Superior temporal gyrus (tissue), 1 donor: ENCODE data around the gene CHL1.

Source experiments
- DNase-seq: peaks from one replicate; pipeline ENCODE4 v3.0.0-alpha.2; 2016; ENCODE audit errors: extremely low spot score

CHL1 gene

GRCh38 chr3:284322-284721 is 87.8 kb downstream of the CHL1 start:
- DNase-seq, result no peak

GRCh38 chr3:288417-288816 is 91.9 kb downstream of the CHL1 start:
- DNase-seq, result no peak

DNA sequence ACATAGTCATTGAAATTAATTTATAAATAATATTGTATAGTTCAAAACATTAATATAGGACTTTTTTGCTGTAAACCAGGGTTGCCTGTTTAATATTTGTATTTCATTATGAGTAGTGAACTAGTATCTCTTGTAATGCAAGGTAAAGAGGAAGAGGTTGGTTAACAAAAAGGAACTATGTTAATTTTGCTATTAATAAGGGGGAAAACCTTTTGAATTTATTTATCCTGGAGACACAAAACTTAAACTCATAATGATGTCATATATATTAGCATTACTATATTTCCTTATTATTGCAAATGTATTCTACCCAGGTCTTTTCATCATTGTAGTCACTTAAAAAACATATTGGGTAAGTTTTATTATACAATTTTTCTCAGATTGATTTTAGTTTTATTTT is 94.5 kb downstream of the CHL1 start:
- no peak for DNase-seq

- no peak for DNase-seq
These were observed 95.3 kb downstream of the CHL1 start for GRCh38 chr3:291646-292436.

- DNase-seq, result no peak
These were observed 97.5 kb downstream of the CHL1 start for GRCh38 chr3:294096-294495.

DNA sequence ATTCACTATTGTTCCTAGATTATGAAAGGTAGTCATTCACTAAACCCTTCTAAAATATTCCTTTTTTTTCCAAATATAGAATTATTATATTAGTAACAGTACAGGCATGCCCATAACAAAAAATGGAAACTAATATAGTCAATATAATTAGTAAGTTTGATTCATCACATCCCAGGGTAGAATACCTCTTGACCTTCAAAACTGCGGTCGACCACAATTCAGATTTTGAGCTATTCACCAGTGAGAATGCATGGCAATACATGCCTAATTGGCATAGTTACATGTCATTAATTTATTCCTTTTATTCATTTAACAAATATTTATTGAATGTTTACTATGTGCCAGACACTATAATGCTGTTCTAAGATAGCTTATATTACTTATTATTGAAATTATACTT is 98.0 kb downstream of the CHL1 start:
- DNase-seq, result no peak

- DNase-seq, result no peak
These were observed 98.6 kb downstream of the CHL1 start for GRCh38 chr3:295166-295565.

- DNase-seq, result no peak
These were observed 101.0 kb downstream of the CHL1 start for GRCh38 chr3:297585-297984.

DNA sequence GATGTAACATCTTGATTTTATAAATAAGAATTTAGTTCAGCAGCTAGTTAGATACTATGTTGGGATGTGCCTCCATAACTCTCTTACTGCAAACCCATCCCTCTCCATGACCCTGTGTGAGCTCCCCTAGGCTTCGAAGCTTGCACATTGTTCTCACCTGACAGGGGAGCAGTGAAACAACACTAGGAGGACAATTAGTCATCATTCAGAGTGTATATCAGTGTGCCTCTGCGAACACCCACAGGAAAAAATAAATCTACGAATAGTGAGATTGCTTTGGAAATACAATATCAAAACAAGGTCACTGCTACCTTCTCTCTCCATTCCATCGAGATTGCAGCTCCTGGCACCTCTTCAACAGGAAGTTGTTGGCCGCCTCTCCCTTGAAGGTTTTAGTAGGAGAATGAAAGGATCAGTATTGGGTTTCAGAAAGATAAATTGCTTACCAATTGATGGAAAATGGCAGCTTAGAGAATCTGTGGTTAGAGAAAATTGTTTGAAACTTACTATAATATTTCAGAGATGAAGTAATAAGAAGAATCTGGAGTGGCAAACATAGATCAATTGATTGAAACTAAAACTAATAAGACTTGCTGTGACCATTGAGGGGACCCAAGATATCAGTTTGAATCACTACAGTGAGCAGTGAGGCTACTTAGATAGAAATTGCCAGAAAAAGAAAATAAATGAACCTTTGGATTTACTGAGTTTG is 103.2 kb downstream of the CHL1 start:
- no peak for DNase-seq

GRCh38 chr3:307182-307581 is 110.6 kb downstream of the CHL1 start:
- DNase-seq, result no peak

- DNase-seq, result no peak
These were observed 112.2 kb downstream of the CHL1 start for GRCh38 chr3:308597-309321.

GRCh38 chr3:312160-312733 is 115.7 kb downstream of the CHL1 start:
- no peak for DNase-seq

DNA sequence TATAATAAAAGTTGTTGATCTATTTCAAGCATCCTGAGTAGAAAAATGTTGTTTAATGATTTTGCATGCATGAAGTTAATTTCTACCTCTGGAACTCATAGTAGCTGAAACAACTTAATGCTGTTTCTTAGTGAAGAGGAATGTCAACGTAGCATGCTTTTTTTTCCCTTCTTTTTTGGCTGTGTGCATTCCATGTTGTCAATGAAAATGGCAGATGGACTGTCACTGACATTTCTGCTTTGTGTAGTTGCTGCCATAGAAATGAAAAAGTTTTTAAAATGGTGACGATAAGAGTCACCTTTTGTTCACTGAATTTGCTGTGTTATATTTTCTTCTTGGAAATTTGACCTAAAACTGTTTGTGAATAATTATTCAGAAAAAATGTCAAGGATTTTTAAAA is 116.3 kb downstream of the CHL1 start:
- no peak for DNase-seq

DNA sequence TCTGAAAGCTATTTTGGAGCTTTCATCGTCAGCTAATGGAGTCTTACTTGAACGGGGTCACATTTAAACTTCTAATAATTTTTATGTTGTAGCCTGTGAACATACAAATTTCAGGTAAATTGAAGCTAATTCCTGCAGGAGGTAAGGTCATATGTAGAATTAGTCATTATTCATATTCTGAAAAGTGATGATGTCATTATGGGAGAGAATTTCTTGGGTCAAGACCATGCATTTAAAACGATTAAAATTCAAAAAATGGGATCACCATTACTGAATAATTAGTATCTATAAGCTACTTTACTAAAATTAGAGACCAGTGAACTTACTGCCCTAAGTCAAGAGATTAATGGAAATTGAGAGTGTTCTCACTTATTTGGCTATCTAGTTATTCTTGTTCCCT is 120.4 kb downstream of the CHL1 start:
- no peak for DNase-seq

DNA sequence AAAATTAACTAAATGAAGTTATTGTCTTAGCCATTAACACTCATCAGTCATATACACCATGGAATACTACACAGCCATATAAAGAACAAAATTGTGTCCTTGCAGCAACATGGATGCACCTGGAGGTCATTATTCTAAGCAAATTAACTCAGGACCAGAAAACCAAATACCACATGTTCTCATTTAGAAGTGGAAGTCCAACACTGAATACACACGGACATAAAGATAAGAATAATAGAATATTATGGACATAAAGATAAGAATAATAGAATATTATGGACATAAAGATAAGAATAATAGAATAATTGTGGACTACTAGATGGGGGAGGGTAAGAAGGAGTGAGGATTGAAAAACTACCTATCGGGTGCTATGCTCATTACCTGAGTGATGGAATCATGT is 122.3 kb downstream of the CHL1 start:
- DNase-seq, result no peak

- DNase-seq, result no peak
These were observed 127.9 kb downstream of the CHL1 start for GRCh38 chr3:324423-324822.

GRCh38 chr3:325495-325894 is 128.9 kb downstream of the CHL1 start:
- DNase-seq, result no peak

- DNase-seq, result no peak
These were observed 134.0 kb downstream of the CHL1 start for GRCh38 chr3:330494-331115.

- DNase-seq, result no peak
These were observed 135.3 kb downstream of the CHL1 start for GRCh38 chr3:331881-332280.

GRCh38 chr3:332701-333100 is 136.1 kb downstream of the CHL1 start:
- DNase-seq, result no peak

DNA sequence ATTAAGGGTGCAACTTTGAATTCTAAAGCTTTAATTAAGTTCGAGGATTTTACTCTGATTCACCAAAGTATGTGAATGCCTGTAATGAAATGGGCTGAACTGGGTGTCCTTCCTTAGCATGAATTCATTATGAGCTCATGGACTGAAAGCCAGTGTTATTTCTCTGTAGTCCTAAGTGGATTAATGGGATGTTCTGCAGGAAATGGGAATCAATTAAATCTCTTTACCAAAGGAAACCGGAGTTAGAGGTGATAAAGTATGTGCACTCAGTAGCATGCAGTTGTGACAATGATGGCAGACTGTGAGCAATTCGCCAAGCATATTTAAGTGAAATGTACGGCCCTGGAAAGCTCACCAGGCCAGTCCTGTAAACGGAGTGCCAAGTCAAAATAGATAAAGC is 138.7 kb downstream of the CHL1 start:
- DNase-seq, result no peak

DNA sequence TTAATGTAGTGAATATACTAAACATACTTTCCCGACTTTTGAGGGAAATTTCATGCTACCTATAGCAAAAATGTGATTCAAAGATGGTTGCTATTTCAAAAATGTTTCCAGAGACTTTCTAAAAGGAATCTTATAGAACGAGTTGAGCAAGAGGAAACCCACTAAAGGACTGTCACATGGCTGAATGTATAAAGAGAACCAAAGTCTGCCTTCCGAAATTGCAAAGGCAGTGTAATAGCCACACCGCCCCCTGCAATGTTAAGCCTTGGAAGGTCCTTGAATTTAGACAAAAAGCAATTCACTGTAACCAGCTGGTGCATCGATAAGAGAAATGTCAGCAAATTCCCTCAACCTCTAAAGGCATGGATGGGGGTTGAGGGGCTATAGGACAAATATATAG is 142.8 kb downstream of the CHL1 start:
- no peak for DNase-seq
